Measurements from ENCODE around the gene SEC61A1. TPM values are rescaled to one million over a fixed set of nuclear protein-coding genes. Genes with fewer than 3 reads are reported as not detected.

The SEC61A1 gene
- total and polyA plus RNA-seq, 4 donors: 80.4 to 295 (median 147) TPM

DNA sequence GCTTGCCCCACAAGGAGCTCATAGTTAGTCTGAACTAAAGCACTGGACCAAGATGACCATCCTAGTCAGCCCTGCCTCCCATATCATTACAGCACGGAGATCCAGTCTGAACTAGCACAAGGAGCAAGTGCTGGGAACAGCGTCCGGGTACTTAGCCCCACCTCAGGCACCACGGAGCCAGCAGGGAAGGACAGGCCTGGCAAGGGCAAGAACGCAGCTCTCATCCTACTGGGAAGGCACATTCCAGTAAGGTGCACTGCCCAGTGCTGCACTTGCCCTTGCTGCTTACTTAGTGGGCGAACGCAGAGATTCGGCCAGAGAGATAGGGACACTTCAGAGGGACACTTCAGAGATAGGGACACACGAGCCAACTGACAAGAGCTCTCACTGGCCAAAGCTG is 27.6 kb downstream of the SEC61A1 start:
- no peak overlapping the region for H3K27ac ChIP-seq (ENCODE audit: low read depth in 1 of 2, low read length in 2 of 2)
- DNase-seq (ENCODE audit: low spot score): no peak
- WGBS: 91% methylated on average over 9 of the region's 9 CpGs

DNA sequence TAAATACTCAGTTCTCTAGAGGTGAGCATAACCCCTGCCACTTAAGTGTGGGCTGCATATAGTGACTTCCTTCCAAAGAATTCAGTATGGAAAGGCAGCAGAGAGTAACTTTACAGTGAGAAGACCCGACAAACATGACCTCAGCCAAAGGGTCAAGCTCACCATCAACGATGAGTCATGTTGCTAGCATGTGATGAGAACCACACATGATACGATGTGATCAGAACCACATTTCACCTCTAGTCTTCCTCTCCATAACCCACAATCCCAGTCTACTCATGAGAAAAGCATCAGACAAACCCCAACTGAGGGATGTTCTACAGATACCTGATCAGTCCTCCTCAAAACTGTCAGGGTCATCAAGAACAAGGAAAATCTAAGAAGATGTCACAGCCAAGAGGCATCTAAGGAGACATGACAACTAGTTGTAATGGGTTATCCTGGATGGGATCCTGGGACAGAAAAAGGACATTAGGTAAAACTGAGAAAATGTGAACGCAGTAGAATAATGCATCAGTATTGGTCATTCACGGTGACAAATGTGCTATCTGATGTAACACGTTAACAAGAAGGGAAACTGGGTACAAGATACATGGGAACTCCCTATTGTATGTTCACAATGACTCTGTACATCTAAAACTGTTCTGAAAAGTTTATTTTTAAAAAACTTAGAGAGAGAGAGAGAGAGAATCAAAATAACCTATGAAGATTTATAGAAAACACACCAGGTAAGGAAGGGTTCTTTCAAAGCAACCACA is 28.3 kb downstream of the SEC61A1 start:
- no peak for DNase-seq (ENCODE audit: low spot score)
- Histone ChIP-seq H3K9ac (ENCODE audit: low read depth in 1 of 2, low read length in 2 of 2) (no peak overlapping the region), H3K4me3 (ENCODE audit: low read depth in 1 of 3, low read length in 3 of 3) (no peak overlapping the region), H3K36me3 (ENCODE audit: control insufficient read depth in 4 of 4, insufficient read depth in 3 of 4, low read depth in 1 of 4, low read length in 3 of 4) (no peaks in the 10 kb centered on the region), H3K4me1 (ENCODE audit: control insufficient read depth in 4 of 4, insufficient read depth in 4 of 4, low read length in 3 of 4) (peaks cover 24 to 89% (median 72%) of the 10 kb centered on the region in 4 donors), H3K9me3 (ENCODE audit: control insufficient read depth in 4 of 4, low read length in 3 of 4) (no peaks in the 10 kb centered on the region), H3K27ac (ENCODE audit: low read depth in 1 of 2, low read length in 2 of 2) (peak overlapping the region; percentile 81 to 83), H3K27me3 (ENCODE audit: control insufficient read depth in 4 of 4, insufficient read depth in 4 of 4, low read length in 3 of 4) (no peaks in the 10 kb centered on the region)
- WGBS: 62% methylated on average over 6 of the region's 6 CpGs
- TF ChIP-seq EGR1 (IDR thresholded peaks at IDR 0.05; ENCODE audit: low read depth in 2 of 2) (no peak), ATF3 (IDR thresholded peaks at IDR 0.05) (no peak), JUND (IDR thresholded peaks at IDR 0.05) (peak; percentile 35 to 71), RXRA (IDR thresholded peaks at IDR 0.05) (peak in 1 of 2 donors; percentile 24)

More for the DNA sequence above, 27.6 kb downstream of the SEC61A1 start:
- no peaks in the 10 kb centered on the region for H3K36me3 ChIP-seq (ENCODE audit: control insufficient read depth in 4 of 4, insufficient read depth in 3 of 4, low read depth in 1 of 4, low read length in 3 of 4)
- no peak overlapping the region for H3K4me3 ChIP-seq (ENCODE audit: low read depth in 1 of 3, low read length in 3 of 3)
- peaks cover 26 to 90% (median 74%) of the 10 kb centered on the region in 4 donors for H3K4me1 ChIP-seq (ENCODE audit: control insufficient read depth in 4 of 4, insufficient read depth in 4 of 4, low read length in 3 of 4)
- H3K9ac ChIP-seq (ENCODE audit: low read depth in 1 of 2, low read length in 2 of 2): no peak overlapping the region
- no peaks in the 10 kb centered on the region for H3K27me3 ChIP-seq (ENCODE audit: control insufficient read depth in 4 of 4, insufficient read depth in 4 of 4, low read length in 3 of 4)
- no peaks in the 10 kb centered on the region for H3K9me3 ChIP-seq (ENCODE audit: control insufficient read depth in 4 of 4, low read length in 3 of 4)
- TF ChIP-seq HNF4G (IDR thresholded peaks at IDR 0.05) (no peak), YY1 (IDR thresholded peaks at IDR 0.05) (no peak), RAD21 (IDR thresholded peaks at IDR 0.05) (no peak), EGR1 (IDR thresholded peaks at IDR 0.05; ENCODE audit: low read depth in 2 of 2) (no peak), GABPA (IDR thresholded peaks at IDR 0.05 in 1 of 2, conservative IDR thresholded peaks at IDR 0.05 in 1 of 2) (no peak), FOXA2 (IDR thresholded peaks at IDR 0.05) (no peak), ATF3 (IDR thresholded peaks at IDR 0.05) (no peak), HNF4A (conservative IDR thresholded peaks at IDR 0.05) (no peak), JUND (IDR thresholded peaks at IDR 0.05) (no peak), TAF1 (conservative IDR thresholded peaks at IDR 0.05) (no peak), FOXA1 (IDR thresholded peaks at IDR 0.05) (no peak), ZBTB33 (IDR thresholded peaks at IDR 0.05) (no peak)

GRCh38 chr3:128081226-128081625 is 29.0 kb downstream of the SEC61A1 start:
- Histone ChIP-seq H3K27ac (ENCODE audit: low read depth in 1 of 2, low read length in 2 of 2) (peak overlapping the region; percentile 81 to 83), H3K9ac (ENCODE audit: low read depth in 1 of 2, low read length in 2 of 2) (no peak overlapping the region), H3K4me3 (ENCODE audit: low read depth in 1 of 3, low read length in 3 of 3) (peak overlapping the region in 1 of 3 donors; percentile 6), H3K4me1 (ENCODE audit: control insufficient read depth in 4 of 4, insufficient read depth in 4 of 4, low read length in 3 of 4) (peaks cover 21 to 84% (median 68%) of the 10 kb centered on the region in 4 donors), H3K27me3 (ENCODE audit: control insufficient read depth in 4 of 4, insufficient read depth in 4 of 4, low read length in 3 of 4) (no peaks in the 10 kb centered on the region), H3K9me3 (ENCODE audit: control insufficient read depth in 4 of 4, low read length in 3 of 4) (no peaks in the 10 kb centered on the region), H3K36me3 (ENCODE audit: control insufficient read depth in 4 of 4, insufficient read depth in 3 of 4, low read depth in 1 of 4, low read length in 3 of 4) (peaks cover 0 to 2% (median 0%) of the 10 kb centered on the region in 4 donors)
- WGBS: 31% methylated on average over 6 of the region's 6 CpGs
- TF ChIP-seq EGR1 (IDR thresholded peaks at IDR 0.05; ENCODE audit: low read depth in 2 of 2) (no peak), RAD21 (IDR thresholded peaks at IDR 0.05) (peak in 1 of 2 donors; percentile 46), ATF3 (IDR thresholded peaks at IDR 0.05) (peak; percentile 28), HNF4A (conservative IDR thresholded peaks at IDR 0.05) (peak; percentile 71 to 74), RXRA (IDR thresholded peaks at IDR 0.05) (peak; percentile 91 to 94), SP1 (IDR thresholded peaks at IDR 0.05) (peak; percentile 81), JUND (IDR thresholded peaks at IDR 0.05) (peak in 1 of 2 donors; percentile 8), NR2F2 (IDR thresholded peaks at IDR 0.05) (no peak)
- no peak for DNase-seq (ENCODE audit: low spot score)
